HepG2 (cell line): Measurements from ENCODE around the gene RXFP3.

Experiments used
- GTF2F1 ChIP-seq: fragments of 150-350 bp; IDR thresholded peaks from 2 replicates; pipeline ENCODE4 v1.6.1; 2014; ENCODE audit warnings: low read length
- HDAC2 ChIP-seq: sonication (generic); formaldehyde crosslinking; IDR thresholded peaks from 2 replicates; pipeline ENCODE4 v1.4.0; 2020; ENCODE audit warnings: missing genetic modification reagents
- PRDM4 ChIP-seq: sonication (generic); formaldehyde crosslinking; IDR thresholded peaks from 2 replicates; pipeline ENCODE4 v1.9.0; 2021; ENCODE audit warnings: missing genetic modification reagents, borderline replicate concordance
- REST ChIP-seq, 2 experiments: IDR thresholded peaks; 2 replicates each; pipeline ENCODE4 v1.6.1; 2011 to 2012; ENCODE audit warnings: low read length in 2 of 2, borderline replicate concordance in 1 of 2, low read depth in 1 of 2, mild to moderate bottlenecking in 1 of 2, moderate library complexity in 1 of 2
- ZFP36L1 ChIP-seq: sonication (generic); formaldehyde crosslinking; IDR thresholded peaks from 2 replicates; pipeline ENCODE4 v1.8.0; 2022; ENCODE audit warnings: mild to moderate bottlenecking, missing genetic modification reagents, moderate library complexity
- ZNF468 ChIP-seq: sonication (generic); formaldehyde crosslinking; IDR thresholded peaks from 2 replicates; pipeline ENCODE4 v1.8.0; 2022; ENCODE audit warnings: mild to moderate bottlenecking, moderate library complexity, missing genetic modification reagents
- ZNF513 ChIP-seq: sonication (generic); formaldehyde crosslinking; conservative IDR thresholded peaks from 2 replicates; pipeline ENCODE4 v1.5.0; 2020; ENCODE audit warnings: missing genetic modification reagents
- ZNF556 ChIP-seq: sonication (generic); formaldehyde crosslinking; IDR thresholded peaks from 2 replicates; pipeline ENCODE4 v1.4.0; 2020; ENCODE audit warnings: mild to moderate bottlenecking, missing genetic modification reagents, borderline replicate concordance
- TF ChIP-seq, protein P1 (sequence below): sonication (generic); formaldehyde crosslinking; IDR thresholded peaks from 2 replicates; pipeline ENCODE4 v1.5.0; 2020; ENCODE audit warnings: mild to moderate bottlenecking, missing genetic modification reagents, moderate library complexity

DNA sequence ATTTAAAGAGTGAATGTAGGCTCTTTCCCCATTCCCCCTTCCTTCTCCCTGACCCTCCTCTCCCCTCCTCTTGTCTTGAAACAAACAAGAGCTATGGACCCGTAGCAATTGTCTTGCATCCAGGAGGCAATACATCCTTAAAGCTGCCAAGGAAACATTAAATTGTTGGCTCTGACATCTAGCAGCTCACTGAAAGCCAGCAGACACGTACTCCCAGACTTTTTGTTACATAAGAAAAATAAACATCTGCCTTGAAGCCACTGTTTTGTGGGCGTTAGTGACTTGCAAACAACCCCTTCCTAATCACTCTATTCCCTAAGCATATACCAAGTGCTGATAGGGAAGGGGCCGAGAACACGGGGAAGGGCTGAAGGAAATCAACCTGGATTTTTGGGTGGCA lies 39.7 kb downstream of the RXFP3 start:
- TF ChIP-seq PRDM4 (CRISPR knock-in tag) = no peak
- TF ChIP-seq ZNF468 (CRISPR knock-in tag) = no peak
- no peak for TF ChIP-seq ZNF513
- no peak for TF ChIP-seq ZFP36L1 (CRISPR knock-in tag)
- TF ChIP-seq REST (IDR thresholded peaks at IDR 0.05; ENCODE audit: borderline replicate concordance in 1 of 2, low read depth in 1 of 2, low read length in 2 of 2) = no peak
- TF ChIP-seq GTF2F1 = no peak
- TF ChIP-seq, protein P1, sequence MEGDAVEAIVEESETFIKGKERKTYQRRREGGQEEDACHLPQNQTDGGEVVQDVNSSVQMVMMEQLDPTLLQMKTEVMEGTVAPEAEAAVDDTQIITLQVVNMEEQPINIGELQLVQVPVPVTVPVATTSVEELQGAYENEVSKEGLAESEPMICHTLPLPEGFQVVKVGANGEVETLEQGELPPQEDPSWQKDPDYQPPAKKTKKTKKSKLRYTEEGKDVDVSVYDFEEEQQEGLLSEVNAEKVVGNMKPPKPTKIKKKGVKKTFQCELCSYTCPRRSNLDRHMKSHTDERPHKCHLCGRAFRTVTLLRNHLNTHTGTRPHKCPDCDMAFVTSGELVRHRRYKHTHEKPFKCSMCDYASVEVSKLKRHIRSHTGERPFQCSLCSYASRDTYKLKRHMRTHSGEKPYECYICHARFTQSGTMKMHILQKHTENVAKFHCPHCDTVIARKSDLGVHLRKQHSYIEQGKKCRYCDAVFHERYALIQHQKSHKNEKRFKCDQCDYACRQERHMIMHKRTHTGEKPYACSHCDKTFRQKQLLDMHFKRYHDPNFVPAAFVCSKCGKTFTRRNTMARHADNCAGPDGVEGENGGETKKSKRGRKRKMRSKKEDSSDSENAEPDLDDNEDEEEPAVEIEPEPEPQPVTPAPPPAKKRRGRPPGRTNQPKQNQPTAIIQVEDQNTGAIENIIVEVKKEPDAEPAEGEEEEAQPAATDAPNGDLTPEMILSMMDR (CRISPR knock-in tag) = no peak
- TF ChIP-seq ZNF556 (CRISPR knock-in tag) = no peak
- TF ChIP-seq HDAC2 (CRISPR knock-in tag) = no peak
